Stimulated activated CD8-positive, alpha-beta memory T cell treated with anti-CD3 and anti-CD28 coated beads, Interleukin-12 subunit alpha, Interleukin-12 subunit beta, amount 100 ng/mL, for 24 hours (primary cell): ENCODE results near the gene NOB1.

Source experiments
- DNase-seq: peaks from one replicate; pipeline ENCODE4 v3.0.0-alpha.2; 2020; ENCODE audit errors: extremely low read depth

The NOB1 gene

DNA sequence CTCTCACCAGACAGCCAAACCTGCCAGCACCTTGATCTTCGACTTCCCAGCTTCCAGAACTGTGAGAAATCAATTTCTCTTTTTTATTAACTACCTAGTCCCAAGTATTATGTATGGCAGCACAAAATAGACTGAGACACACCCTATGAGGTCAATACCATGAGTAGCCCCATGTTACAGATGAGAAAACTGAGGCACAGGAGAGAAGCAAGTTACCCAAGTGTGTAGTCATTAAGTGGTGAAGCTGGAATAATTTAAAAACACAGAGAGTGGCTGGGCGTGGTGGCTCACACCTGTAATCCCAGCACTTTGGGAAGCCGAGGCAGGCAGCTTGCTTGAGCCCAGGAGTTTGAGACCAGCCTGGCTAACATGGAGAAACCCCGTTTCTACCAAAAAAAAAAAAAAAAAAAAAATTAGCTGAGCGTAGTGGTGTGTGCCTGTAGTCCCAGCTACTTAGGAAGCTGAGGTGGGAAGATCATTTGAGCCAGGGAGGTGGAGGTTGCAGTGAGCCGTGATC is 33.2 kb downstream of the NOB1 start:
- no peak for DNase-seq

DNA sequence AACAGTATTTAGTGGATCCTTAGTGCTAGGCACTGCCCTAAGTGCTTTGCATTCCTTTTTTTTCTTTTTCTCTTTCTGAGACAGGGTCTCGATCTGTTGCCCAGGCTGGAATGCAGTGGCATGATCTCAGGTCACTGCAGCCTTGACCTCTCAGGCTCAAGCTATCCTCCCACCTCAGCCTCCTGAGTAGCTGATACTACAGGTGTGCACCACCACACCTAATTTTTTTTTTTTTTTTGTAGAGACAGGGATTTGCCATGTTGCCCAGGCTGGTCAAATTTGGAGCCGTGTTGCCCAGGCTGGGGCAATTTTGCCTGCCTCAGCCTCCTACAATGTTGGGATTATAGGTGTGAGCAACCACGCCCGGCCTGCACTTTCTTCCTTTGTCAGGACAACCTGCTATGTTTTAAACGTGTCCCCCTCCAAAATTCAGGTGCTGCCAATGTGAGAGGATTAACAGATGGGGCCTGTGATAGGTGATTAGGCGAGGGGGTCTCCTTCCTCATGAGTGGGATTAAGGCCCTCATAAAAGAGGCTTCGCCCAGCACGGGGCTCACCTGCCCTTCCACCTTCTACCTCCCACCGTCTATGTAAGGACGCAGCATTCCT is 33.8 kb downstream of the NOB1 start:
- DNase-seq = no peak

DNA sequence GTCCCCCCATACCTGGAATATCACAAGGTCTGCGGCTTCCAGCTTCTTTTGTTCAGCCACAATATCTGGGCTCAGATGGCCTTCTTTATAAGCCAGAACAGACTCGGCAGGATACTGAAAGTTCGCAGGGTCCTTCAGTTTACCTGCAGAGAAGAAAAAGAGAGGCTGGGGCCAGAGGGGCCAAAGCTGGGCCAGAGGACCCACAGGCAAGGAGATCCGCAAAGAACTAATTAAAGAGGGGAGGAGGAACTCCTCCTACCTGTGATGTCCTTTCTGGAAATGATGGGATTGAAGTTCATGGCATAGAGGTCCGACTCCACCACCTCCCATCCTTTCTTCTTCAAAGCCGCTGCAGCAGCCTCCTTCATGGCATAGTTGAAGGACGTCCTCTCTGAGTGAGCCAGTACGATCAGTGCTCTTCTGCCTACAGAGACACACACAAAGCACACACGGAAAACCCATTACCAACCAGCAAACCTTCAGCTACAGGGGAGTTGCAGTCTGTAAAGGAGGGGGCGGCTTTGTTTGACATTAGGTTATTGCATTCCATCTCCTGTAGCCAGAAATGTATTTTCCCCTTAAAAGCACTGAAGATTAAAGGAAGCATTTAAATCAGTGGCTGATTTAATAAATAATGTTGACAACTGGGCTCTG is 36.5 kb downstream of the NOB1 start:
- DNase-seq = no peak

DNA sequence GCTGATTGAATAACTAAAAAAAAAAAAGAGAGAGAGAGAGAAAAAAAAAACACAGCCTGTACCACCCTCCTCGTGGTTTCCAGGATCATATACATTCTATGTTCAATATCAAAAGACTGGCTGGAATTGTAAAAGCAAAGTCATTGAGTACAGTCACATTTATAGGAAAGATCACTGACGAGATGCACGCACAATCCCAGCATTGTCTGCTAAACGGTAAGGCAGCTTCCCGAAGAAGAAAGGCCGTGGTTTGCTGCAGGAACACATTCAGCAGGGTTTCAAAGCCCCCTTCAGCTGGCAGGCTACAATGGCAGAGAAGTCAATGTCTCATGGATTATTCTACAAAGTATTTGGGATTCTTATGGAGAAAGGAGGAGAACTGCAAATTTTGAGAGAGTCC is 37.7 kb downstream of the NOB1 start:
- no peak for DNase-seq

DNA sequence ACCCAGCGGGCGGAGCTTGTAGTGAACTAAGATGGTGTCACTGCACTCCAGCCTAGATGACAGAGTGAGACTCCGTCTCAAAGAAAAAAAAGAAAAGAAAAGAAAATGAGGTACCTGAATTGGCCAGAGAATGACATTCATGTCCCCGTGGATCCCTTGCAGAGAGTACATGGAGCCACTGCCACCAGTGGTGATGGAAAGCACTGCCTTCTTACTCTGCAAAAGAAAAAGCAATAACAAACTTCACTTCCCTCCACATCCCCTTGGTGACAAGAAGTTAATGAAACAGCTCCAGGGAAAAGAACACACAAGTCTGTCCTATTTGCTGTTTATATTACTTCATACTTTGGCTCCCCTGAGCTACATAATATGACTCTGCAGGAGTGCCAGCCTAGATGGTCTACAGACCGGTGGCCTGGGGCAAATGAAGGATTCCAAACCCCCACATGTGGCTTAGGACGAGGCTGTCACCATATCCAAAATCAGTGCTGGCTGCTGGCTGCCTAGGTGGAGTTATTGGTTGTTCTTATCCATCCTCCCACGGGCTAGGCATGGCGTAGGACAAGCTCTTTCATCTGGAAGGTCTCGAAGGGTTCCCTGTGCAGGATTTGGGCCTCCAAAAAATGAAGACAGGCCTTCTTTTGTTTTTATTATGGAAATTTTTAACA is 41.7 kb downstream of the NOB1 start:
- DNase-seq = no peak

DNA sequence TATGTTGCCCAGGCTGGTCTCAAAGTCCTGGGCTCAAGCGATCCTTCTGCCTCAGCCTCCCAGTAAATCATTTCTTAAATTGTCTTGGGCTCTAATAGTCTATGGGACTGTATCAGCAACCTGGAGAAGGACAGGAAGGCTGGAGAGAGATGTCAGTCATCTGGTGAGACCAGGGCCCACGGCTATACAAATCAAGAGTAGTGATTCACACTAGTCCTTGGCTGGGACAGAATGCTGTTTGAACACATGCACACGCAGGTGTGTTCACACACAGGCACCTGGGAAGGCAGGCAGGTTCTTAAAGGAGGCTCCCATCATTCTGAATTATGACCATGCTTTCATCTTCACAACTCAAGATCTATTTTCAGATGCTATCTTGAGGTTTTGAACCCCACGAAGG is 42.4 kb downstream of the NOB1 start:
- DNase-seq = no peak

DNA sequence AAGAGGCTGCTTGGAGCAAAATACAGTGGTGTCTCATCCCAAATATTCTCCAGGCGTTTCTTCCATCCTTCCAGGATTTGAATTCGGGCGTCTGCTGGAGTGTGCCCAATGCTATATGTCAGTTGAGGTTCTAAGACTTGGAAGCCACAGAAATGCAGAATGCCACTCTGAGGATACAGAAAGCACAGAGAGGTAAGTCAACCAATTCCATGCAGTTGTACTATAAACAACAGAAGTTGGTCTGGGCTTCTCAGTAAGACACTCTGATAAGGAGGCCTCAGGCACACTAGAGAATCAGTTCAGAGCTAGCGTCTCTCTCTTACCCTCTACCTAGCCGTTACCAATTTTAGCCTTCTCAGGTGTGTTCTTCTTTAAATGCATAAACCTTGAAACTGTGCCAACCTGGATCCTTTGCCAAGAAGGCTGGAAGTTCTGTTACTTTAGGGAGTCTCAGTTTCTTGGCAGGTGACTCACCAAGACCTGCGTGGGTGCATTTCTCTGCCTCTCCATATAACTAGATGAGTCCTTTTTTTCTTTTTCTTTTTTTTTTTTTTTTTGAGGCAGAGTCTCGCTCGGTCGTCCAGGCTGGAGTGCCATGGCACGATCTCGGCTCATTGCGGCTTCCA is 43.5 kb downstream of the NOB1 start:
- no peak for DNase-seq

DNA sequence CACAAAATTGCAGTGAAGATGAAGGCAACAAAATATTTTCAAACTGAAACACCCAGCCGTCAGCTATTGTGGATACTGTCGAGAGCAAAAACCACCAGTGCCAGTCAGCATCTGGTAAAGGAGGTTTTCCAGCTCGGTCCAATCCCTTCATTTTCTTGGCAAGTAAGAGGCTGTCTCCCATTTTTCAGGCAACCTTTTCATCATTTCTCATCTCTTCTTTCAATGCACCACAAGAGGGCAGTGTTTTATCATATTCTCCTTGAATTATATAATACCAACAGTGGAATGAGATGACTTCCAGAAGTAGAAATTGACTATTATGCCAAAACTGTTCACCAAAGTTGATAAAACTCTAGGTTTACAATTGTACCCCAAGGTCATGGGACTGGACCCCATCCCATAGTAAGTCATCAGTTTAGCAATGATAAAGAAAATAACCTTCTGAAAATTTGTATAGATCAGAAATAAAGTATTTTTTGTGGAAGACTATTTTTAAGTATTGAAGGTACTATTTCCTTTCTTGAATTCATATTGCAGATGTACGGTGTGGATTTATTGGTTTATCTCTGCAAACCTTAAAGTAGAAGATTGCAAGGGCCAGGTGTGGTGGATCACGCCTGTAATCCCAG is 45.2 kb downstream of the NOB1 start:
- no peak for DNase-seq

DNA sequence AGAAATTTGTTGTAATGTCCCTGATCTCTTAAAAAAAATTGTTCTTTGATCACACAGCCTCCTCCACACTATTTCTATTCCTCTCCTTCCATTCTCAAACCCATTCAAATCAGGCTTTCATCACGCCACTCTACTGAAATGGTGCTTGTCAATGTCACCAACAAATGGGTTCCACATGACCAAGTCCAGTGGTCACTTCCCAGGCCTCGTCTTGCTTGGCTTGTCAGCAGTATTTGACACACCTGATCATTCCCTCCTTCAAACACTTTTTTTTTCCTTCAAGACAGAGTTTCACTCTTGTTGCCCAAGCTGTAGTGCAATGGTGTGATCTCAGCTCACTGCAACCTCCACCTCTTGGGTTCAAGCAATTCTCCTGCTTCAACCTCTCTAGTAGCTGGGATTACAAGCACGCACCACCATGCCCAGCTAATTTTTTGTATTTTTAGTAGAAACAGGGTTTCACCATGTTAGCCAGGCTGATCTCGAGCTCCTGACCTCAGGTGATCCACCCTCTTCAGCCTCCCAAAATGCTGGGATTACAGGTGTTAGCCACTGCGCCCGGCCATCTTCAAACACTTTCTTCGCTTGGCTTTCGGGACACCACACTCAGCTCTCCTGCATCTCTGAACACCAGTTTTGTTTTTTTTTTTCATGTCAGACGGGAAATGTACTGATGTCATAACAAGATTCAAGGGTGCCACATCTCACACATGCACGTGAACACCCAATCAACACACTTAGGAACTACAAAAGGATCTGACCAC is 46.6 kb downstream of the NOB1 start:
- no peak for DNase-seq

DNA sequence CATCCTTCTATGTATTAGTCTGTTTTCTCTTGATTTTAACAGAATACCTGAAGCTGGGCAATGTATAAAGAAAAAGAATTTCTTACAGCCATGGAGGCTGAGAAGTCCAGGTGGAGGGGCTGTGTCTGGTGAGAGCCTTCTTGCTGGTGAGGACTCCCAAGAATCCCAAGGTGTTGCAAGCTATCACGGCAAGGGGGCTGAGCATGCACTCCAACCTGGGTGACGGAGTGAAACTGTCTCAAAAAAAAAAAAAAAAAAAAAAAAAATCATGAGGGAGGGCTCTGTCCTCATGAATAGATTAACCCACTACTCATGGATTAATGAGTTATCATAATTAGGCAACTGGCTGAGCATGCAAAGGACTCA is 47.8 kb downstream of the NOB1 start:
- DNase-seq = no peak

DNA sequence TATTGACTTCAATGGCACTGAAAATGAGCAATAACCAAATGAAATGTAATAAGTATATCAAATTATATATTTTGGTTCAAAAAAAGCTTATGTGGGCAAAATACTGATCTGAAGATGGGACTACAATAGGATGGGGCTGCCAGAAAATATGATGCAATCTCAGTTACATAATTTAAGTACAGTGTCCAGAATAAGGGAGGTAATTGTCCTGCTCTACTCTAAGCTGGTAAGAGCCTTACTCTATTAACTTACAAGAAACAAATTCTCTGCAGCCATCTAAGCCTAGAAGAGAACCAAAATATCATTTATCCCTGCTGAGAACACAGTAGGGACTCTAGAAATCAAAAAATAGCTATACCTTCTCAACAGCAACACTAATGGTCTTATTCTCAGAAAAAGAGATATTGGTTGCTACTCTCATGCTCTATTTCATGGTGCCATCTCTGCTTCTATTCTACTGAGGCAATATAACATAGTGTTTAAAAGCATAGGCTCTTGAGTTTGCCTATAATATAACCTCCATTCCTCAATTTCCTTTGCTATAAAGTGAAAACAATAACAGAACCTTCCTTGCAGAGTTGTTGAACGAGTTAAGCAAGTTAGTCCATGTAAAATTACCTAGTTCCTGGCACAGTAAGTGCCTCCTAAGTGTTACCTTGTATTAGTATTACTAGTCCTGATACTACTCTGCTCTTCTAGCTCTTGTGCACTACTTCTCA is 48.3 kb downstream of the NOB1 start:
- no peak for DNase-seq

DNA sequence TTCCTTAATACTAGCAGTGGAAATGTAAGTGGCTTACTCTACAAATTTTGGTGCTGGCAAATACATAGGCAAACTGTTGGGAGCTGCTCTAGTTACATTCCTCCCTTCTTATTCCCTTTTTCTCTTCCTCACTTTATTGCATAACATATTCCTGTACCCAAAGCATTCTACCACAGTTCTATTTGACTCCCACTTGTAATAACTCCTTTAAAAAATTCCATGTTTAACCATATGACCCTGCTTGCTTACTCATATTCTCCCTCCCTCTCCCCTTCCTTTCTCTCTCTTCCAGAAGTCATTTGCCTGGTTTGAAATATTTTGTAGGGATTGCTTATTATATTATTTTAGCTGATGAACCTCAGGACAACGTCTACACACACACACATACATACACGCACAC is 51.1 kb downstream of the NOB1 start:
- DNase-seq = no peak

DNA sequence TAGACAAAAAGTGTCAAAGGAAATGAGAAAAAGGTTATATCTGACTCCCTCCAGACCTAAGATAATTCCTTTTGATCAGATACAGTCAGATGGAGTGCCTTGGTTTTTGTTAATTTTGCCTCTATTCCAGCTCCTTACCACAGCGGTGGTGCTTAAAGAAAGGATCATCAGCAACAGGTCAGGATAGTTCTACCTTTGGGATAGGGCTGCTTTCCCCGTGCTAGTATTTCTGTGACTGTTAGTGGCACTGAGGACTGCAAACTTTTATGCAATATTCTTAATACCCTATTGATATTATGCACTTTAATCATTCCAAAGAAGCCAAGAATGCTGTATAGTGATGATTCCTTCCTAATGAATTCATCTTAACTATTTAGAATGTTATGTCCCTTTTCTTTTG is 52.9 kb downstream of the NOB1 start:
- no peak for DNase-seq

DNA sequence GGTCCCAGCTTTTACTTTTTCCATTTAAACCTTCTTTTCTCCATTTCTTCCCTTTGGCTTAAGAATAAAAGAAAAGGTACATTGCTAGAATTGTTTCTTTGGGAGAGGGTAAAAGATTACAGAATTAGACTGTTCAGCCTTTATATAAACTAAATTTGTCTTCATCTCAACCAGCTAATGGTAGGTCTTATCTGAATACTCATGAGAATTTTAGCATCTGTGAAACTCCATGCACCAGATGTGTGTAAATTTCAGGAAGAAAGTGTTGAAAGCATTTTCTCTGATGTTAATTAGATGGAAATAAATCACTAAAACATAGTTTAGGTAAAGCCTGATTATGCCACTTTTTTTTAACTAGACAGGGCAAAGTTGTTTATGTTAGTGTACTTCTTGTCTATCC is 53.3 kb downstream of the NOB1 start:
- DNase-seq = no peak

DNA sequence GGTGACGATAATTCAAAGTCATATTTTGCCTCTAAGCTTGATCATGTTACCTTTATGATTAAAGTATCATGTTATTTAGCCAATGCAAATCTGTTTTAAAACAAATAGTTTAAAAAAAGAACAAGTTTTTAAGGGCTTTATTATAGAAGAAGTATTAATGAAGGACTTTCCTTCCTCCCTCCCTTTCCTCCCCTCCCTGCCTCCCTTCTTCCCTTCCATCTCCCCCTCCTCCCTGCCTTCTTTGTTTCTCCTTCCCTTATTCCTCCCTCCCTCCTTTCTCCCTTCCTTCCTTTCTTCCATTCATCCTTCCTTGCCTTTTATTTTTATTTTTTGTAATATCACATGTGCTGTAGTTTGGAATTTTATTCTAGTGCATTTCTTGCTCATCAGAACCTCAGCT is 54.8 kb downstream of the NOB1 start:
- no peak for DNase-seq

DNA sequence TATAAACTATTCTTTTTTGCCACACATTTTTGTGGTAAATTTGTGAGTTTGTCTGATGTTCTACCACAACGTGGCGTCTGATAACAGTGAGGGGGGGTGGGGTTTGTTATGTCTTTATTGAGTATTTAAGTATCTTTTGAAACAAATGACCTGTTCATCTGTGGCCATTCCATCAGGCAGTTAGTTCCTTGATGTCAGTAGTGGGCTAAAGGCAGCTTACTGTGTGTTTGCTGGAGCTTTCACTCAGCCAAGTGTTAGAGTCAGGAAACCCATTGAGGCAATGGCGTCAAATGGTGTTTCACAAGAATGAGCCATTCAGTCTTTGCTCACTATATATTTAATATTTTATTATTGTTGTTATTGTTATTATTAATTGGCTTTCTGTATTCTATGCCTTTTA is 56.3 kb downstream of the NOB1 start:
- DNase-seq = no peak

DNA sequence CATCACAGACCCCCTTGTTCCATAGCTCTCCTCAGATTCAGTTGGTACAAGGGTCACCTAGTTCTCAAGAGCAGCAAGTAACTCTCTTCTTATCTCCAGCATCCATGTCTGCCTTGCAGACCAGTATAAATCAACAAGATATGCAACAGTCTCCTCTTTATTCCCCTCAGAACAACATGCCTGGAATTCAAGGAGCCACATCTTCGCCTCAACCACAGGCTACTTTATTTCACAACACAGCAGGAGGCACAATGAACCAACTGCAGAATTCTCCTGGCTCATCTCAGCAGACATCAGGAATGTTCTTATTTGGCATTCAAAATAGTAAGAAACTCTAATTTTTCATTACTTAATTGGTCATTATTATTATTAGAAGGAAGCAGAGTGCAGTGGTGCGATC is 60.8 kb downstream of the NOB1 start:
- no peak for DNase-seq

DNA sequence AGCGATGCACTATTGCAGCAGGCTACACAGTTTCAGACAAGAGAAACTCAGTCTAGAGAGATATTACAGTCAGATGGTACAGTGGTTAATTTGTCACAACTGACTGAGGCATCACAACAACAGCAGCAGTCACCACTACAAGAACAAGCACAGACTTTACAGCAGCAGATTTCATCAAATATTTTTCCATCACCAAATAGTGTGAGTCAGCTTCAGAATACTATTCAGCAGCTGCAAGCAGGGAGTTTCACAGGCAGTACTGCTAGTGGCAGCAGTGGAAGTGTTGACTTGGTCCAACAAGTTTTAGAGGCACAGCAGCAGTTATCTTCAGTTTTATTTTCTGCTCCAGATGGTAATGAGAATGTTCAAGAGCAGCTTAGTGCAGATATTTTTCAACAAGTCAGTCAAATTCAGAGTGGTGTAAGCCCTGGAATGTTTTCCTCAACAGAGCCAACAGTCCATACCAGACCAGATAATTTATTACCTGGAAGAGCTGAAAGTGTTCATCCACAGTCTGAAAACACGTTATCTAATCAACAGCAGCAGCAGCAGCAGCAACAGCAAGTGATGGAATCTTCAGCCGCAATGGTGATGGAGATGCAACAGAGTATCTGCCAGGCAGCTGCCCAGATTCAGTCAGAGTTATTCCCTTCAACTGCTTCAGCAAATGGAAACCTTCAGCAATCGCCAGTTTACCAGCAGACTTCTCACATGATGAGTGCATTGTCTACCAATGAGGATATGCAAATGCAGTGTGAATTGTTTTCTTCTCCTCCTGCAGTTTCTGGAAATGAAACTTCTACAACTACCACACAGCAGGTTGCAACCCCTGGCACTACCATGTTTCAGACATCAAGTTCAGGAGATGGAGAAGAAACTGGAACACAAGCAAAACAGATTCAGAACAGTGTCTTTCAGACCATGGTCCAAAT is 62.5 kb downstream of the NOB1 start:
- DNase-seq = no peak
